ENCODE measurements around the gene BIN2.

Gene BIN2

GRCh38 chr12:51323317-51323960 lies 535 bp downstream of the BIN2 start:
- CTCF ChIA-PET, result no interaction called here
- TF ChIP-seq HDGF (IDR thresholded peaks at IDR 0.05; ENCODE audit: borderline replicate concordance), result no peak
- no peak for TF ChIP-seq ZNF384 (IDR thresholded peaks at IDR 0.05)
- no peak for TF ChIP-seq NFRKB (IDR thresholded peaks at IDR 0.05)
- TF ChIP-seq BHLHE40 (IDR thresholded peaks at IDR 0.05; ENCODE audit: borderline replicate concordance), result no peak
- no peak for TF ChIP-seq L3MBTL2 (conservative IDR thresholded peaks at IDR 0.05)
- no peak for TF ChIP-seq SP1 (IDR thresholded peaks at IDR 0.05)
- TF ChIP-seq FOXA1 (IDR thresholded peaks at IDR 0.05), result no peak
- no peak for TF ChIP-seq CTBP1 (IDR thresholded peaks at IDR 0.05; ENCODE audit: borderline replicate concordance)
- TF ChIP-seq TARDBP (IDR thresholded peaks at IDR 0.05), result no peak
- TF ChIP-seq LEF1 (IDR thresholded peaks at IDR 0.05; ENCODE audit: borderline replicate concordance), result no peak
- no peak for TF ChIP-seq ARNT (IDR thresholded peaks at IDR 0.05)
- TF ChIP-seq PKNOX1 (IDR thresholded peaks at IDR 0.05), result no peak
- no peak for TF ChIP-seq FOXK2 (IDR thresholded peaks at IDR 0.05)
- no peak for TF ChIP-seq ELF4 (IDR thresholded peaks at IDR 0.05)
- POLR2A ChIA-PET, result no interaction called here
- no peak for DNase-seq (ENCODE audit: extremely low spot score)

GRCh38 chr12:51322452-51322851 lies 1.5 kb downstream of the BIN2 start:
- CTCF ChIA-PET, result no interaction called here

GRCh38 chr12:51321882-51322281 lies 2.1 kb downstream of the BIN2 start:
- POLR2A ChIA-PET, result interaction anchor here (1.4 kb wide), 1 partner anchor 84 kb away, joined by 3 read pairs; the partner anchor contains the start of gene DAZAP2
- TF ChIP-seq LEF1 (IDR thresholded peaks at IDR 0.05; ENCODE audit: borderline replicate concordance), result no peak
- TF ChIP-seq CTBP1 (IDR thresholded peaks at IDR 0.05; ENCODE audit: borderline replicate concordance), result no peak
- no peak for TF ChIP-seq TARDBP (IDR thresholded peaks at IDR 0.05)
- TF ChIP-seq HDGF (IDR thresholded peaks at IDR 0.05; ENCODE audit: borderline replicate concordance), result no peak
- TF ChIP-seq PKNOX1 (IDR thresholded peaks at IDR 0.05), result no peak
- TF ChIP-seq ELF4 (IDR thresholded peaks at IDR 0.05), result no peak
- TF ChIP-seq FOXK2 (IDR thresholded peaks at IDR 0.05), result no peak
- TF ChIP-seq SP1 (IDR thresholded peaks at IDR 0.05), result no peak
- no peak for TF ChIP-seq NFRKB (IDR thresholded peaks at IDR 0.05)
- TF ChIP-seq L3MBTL2 (conservative IDR thresholded peaks at IDR 0.05), result no peak
- no peak for TF ChIP-seq ARNT (IDR thresholded peaks at IDR 0.05)
- TF ChIP-seq SUZ12 (IDR thresholded peaks at IDR 0.05), result no peak
- no peak for TF ChIP-seq FOXM1 (IDR thresholded peaks at IDR 0.05; ENCODE audit: borderline replicate concordance)
- no peak for TF ChIP-seq BHLHE40 (IDR thresholded peaks at IDR 0.05; ENCODE audit: borderline replicate concordance)
- DNase-seq (ENCODE audit: extremely low spot score), result no peak
- CTCF ChIA-PET, result interaction anchor here (0.5 kb wide), 1 partner anchor 21 kb away, joined by 3 read pairs; no protein-coding TSS in a partner anchor

More at GRCh38 chr12:51322452-51322851, 1.5 kb downstream of the BIN2 start:
- TF ChIP-seq ARNT (IDR thresholded peaks at IDR 0.05) (no peak), FOXM1 (IDR thresholded peaks at IDR 0.05; ENCODE audit: borderline replicate concordance) (no peak), L3MBTL2 (conservative IDR thresholded peaks at IDR 0.05) (no peak), SUZ12 (IDR thresholded peaks at IDR 0.05) (no peak), ZNF384 (IDR thresholded peaks at IDR 0.05) (no peak), FOXA1 (IDR thresholded peaks at IDR 0.05) (no peak), PKNOX1 (IDR thresholded peaks at IDR 0.05) (no peak)
- POLR2A ChIA-PET, result interaction anchor here (1.4 kb wide), 1 partner anchor 84 kb away, joined by 3 read pairs; the partner anchor contains the start of gene DAZAP2
- no peak for DNase-seq (ENCODE audit: extremely low spot score)

- ChIA-PET CTCF (no interaction called here), POLR2A (no interaction called here)
- TF ChIP-seq FOXA1 (IDR thresholded peaks at IDR 0.05), result no peak
- no peak for TF ChIP-seq NFRKB (IDR thresholded peaks at IDR 0.05)
- no peak for TF ChIP-seq L3MBTL2 (conservative IDR thresholded peaks at IDR 0.05)
- no peak for TF ChIP-seq FOXM1 (IDR thresholded peaks at IDR 0.05; ENCODE audit: borderline replicate concordance)
- no peak for TF ChIP-seq TARDBP (IDR thresholded peaks at IDR 0.05)
- no peak for TF ChIP-seq FOXK2 (IDR thresholded peaks at IDR 0.05)
- no peak for DNase-seq (ENCODE audit: extremely low spot score)
Observed at GRCh38 chr12:51320695-51321320, 3.2 kb downstream of the BIN2 start.

GRCh38 chr12:51320311-51320694 lies 3.7 kb downstream of the BIN2 start:
- ChIA-PET CTCF (no interaction called here), POLR2A (no interaction called here)
- TF ChIP-seq SUZ12 (IDR thresholded peaks at IDR 0.05), result no peak
- no peak for TF ChIP-seq BHLHE40 (IDR thresholded peaks at IDR 0.05; ENCODE audit: borderline replicate concordance)
- no peak for TF ChIP-seq FOXM1 (IDR thresholded peaks at IDR 0.05; ENCODE audit: borderline replicate concordance)
- TF ChIP-seq SP1 (IDR thresholded peaks at IDR 0.05), result no peak
- no peak for TF ChIP-seq ELF4 (IDR thresholded peaks at IDR 0.05)
- no peak for TF ChIP-seq TARDBP (IDR thresholded peaks at IDR 0.05)
- TF ChIP-seq FOXA1 (IDR thresholded peaks at IDR 0.05), result no peak
- no peak for TF ChIP-seq PKNOX1 (IDR thresholded peaks at IDR 0.05)
- TF ChIP-seq NFRKB (IDR thresholded peaks at IDR 0.05), result no peak
- no peak for TF ChIP-seq LEF1 (IDR thresholded peaks at IDR 0.05; ENCODE audit: borderline replicate concordance)
- TF ChIP-seq CTBP1 (IDR thresholded peaks at IDR 0.05; ENCODE audit: borderline replicate concordance), result no peak
- no peak for DNase-seq (ENCODE audit: extremely low spot score)
